H9 (cell line): ENCODE data around the gene LINS1. TPM values are rescaled to one million over a fixed set of nuclear protein-coding genes. Genes with fewer than 3 reads are reported as not detected.

ENCODE experiments used
- DNase-seq: peaks from one replicate; pipeline ENCODE4 v3.0.0-alpha.2; 2017
- H2AFZ ChIP-seq: one replicate; pipeline ENCODE4 v1.6.1; 2013; ENCODE audit warnings: mild to moderate bottlenecking, low read length, control low read depth, moderate library complexity
- H2AK5ac ChIP-seq: 2 replicates; pipeline ENCODE4 v1.6.1; 2013; ENCODE audit warnings: low read length, control low read depth, mixed read lengths; ENCODE audit not compliant: insufficient read length
- H2BK120ac ChIP-seq: one replicate; pipeline ENCODE4 v1.6.1; 2013; ENCODE audit warnings: low read depth, mild to moderate bottlenecking, low read length, control low read depth, inconsistent platforms; ENCODE audit not compliant: poor library complexity, severe bottlenecking
- H2BK12ac ChIP-seq: 2 replicates; pipeline ENCODE4 v1.6.1; 2013; ENCODE audit warnings: low read length, control low read depth, mixed read lengths, low read depth; ENCODE audit not compliant: insufficient read length
- H2BK15ac ChIP-seq: 2 replicates; pipeline ENCODE4 v1.6.1; 2013; ENCODE audit warnings: low read depth, low read length, control low read depth
- H2BK20ac ChIP-seq: one replicate; pipeline ENCODE4 v1.6.1; 2013; ENCODE audit warnings: low read depth, mild to moderate bottlenecking, low read length, control low read depth, inconsistent platforms; ENCODE audit not compliant: poor library complexity, severe bottlenecking
- H2BK5ac ChIP-seq: 2 replicates; pipeline ENCODE4 v1.6.1; 2013; ENCODE audit warnings: low read length, control low read depth, mixed read lengths; ENCODE audit not compliant: insufficient read length
- H3K14ac ChIP-seq: 2 replicates; pipeline ENCODE4 v1.6.1; 2013; ENCODE audit warnings: low read length, control low read depth; ENCODE audit not compliant: insufficient read depth
- H3K18ac ChIP-seq: 2 replicates; pipeline ENCODE4 v1.6.1; 2013; ENCODE audit warnings: low read depth, mild to moderate bottlenecking, mixed read lengths, low read length, control low read depth; ENCODE audit not compliant: insufficient read length
- H3K23ac ChIP-seq: 2 replicates; pipeline ENCODE4 v1.6.1; 2013; ENCODE audit warnings: low read length, control low read depth, mixed read lengths, low read depth; ENCODE audit not compliant: insufficient read length
- H3K23me2 ChIP-seq: 2 replicates; pipeline ENCODE4 v1.6.1; 2013; ENCODE audit warnings: low read depth, mild to moderate bottlenecking, mixed read lengths, low read length, control low read depth; ENCODE audit not compliant: insufficient read length, poor library complexity, severe bottlenecking
- H3K27ac ChIP-seq: 2 replicates; pipeline ENCODE4 v1.5.1; 2013; ENCODE audit warnings: low read length, control low read depth, mixed read lengths, low read depth; ENCODE audit not compliant: insufficient read length
- H3K27me3 ChIP-seq: 2 replicates; pipeline ENCODE4 v1.6.1; 2013; ENCODE audit warnings: low read length, control low read depth, inconsistent platforms; ENCODE audit not compliant: insufficient read depth
- H3K4ac ChIP-seq: 2 replicates; pipeline ENCODE4 v1.6.1; 2013; ENCODE audit warnings: low read depth, mild to moderate bottlenecking, control low read depth, inconsistent platforms, low read length, moderate library complexity
- H3K4me1 ChIP-seq: 2 replicates; pipeline ENCODE4 v1.6.1; 2013; ENCODE audit warnings: low read length, control low read depth, inconsistent platforms; ENCODE audit not compliant: insufficient read depth
- H3K4me2 ChIP-seq: 2 replicates; pipeline ENCODE4 v1.6.1; 2013; ENCODE audit warnings: low read length, control low read depth, mixed read lengths; ENCODE audit not compliant: insufficient read length, insufficient read depth
- H3K56ac ChIP-seq: 2 replicates; pipeline ENCODE4 v1.6.1; 2013; ENCODE audit warnings: low read depth, mild to moderate bottlenecking, mixed read lengths, low read length, control low read depth; ENCODE audit not compliant: insufficient read length
- H3K79me1 ChIP-seq: 2 replicates; pipeline ENCODE4 v1.6.1; 2013; ENCODE audit warnings: low read depth, mild to moderate bottlenecking, moderate library complexity, low read length, control low read depth, inconsistent platforms; ENCODE audit not compliant: insufficient read depth, poor library complexity, severe bottlenecking
- H3K79me2 ChIP-seq: 2 replicates; pipeline ENCODE4 v1.6.1; 2013; ENCODE audit warnings: low read length, control low read depth, inconsistent platforms; ENCODE audit not compliant: insufficient read depth
- H3K9ac ChIP-seq: 2 replicates; pipeline ENCODE4 v1.6.1; 2013; ENCODE audit warnings: low read length, control low read depth, mixed read lengths; ENCODE audit not compliant: insufficient read length; ENCODE audit errors: extremely low read depth
- H3K9me3 ChIP-seq: one replicate; pipeline ENCODE4 v1.6.1; 2013; ENCODE audit warnings: low read depth, low read length, inconsistent platforms; ENCODE audit not compliant: control insufficient read depth
- H3T11ph ChIP-seq: one replicate; pipeline ENCODE4 v1.6.1; 2013; ENCODE audit warnings: mild to moderate bottlenecking, low read length, control low read depth, inconsistent platforms
- H4K20me1 ChIP-seq: one replicate; pipeline ENCODE4 v1.6.1; 2013; ENCODE audit not compliant: control insufficient read depth, insufficient read length, insufficient read depth
- H4K5ac ChIP-seq: 2 replicates; pipeline ENCODE4 v1.6.1; 2013; ENCODE audit warnings: low read depth, mild to moderate bottlenecking, mixed read lengths, low read length, control low read depth; ENCODE audit not compliant: insufficient read length
- H4K8ac ChIP-seq: replicated peaks from 2 replicates; pipeline ENCODE4 v1.6.1; 2013; ENCODE audit warnings: low read length, control low read depth, mixed read lengths, low read depth; ENCODE audit not compliant: insufficient read length
- H4K91ac ChIP-seq: 2 replicates; pipeline ENCODE4 v1.6.1; 2013; ENCODE audit warnings: low read depth, mild to moderate bottlenecking, moderate library complexity, mixed read lengths, low read length, control low read depth; ENCODE audit not compliant: insufficient read length
- H3K27ac Mint-ChIP-seq, 3 experiments: 2 replicates in 2 of 3; 3 replicates in 1 of 3; pipeline ENCODE4 v1.8.0; 2020 to 2021; ENCODE audit warnings: mixed read lengths in 3 of 3, mild to moderate bottlenecking in 1 of 3, moderate library complexity in 1 of 3
- H3K27me3 Mint-ChIP-seq: 2 replicates; pipeline ENCODE4 v1.8.0; 2021; ENCODE audit warnings: low read depth, mild to moderate bottlenecking, moderate library complexity, mixed read lengths
- H3K36me3 Mint-ChIP-seq, 3 experiments: 2 replicates in 2 of 3; 3 replicates in 1 of 3; pipeline ENCODE4 v1.8.0; 2020 to 2021; ENCODE audit warnings: low read depth in 3 of 3, mixed read lengths in 3 of 3; ENCODE audit not compliant: insufficient read depth in 1 of 3
- H3K4me1 Mint-ChIP-seq, 2 experiments: 2 replicates each; pipeline ENCODE4 v1.8.0; 2020; ENCODE audit warnings: mixed read lengths in 2 of 2
- H3K4me3 Mint-ChIP-seq, 2 experiments: 2 replicates in 1 of 2; 3 replicates in 1 of 2; pipeline ENCODE4 v1.8.0; 2020 to 2021; ENCODE audit warnings: mild to moderate bottlenecking in 2 of 2, mixed read lengths in 2 of 2, moderate library complexity in 1 of 2
- H3K9me3 Mint-ChIP-seq, 2 experiments: 2 replicates in 1 of 2; 3 replicates in 1 of 2; pipeline ENCODE4 v1.8.0; 2020; ENCODE audit warnings: mild to moderate bottlenecking in 2 of 2, mixed read lengths in 2 of 2, moderate library complexity in 1 of 2
- CTCF ChIP-seq: fragments of 200-600 bp; sonication (generic); conservative IDR thresholded peaks from 3 replicates; pipeline ENCODE4 v1.8.0; 2021; ENCODE audit warnings: antibody characterized with exemption, mild to moderate bottlenecking
- WGBS: extraction: QIAGEN DNeasy Blood & Tissue Kit; methylation state at CpG from one replicate; pipeline ENCODE4 v1.1.7; 2013; ENCODE audit warnings: missing lambda C conversion rate, low lambda C conversion rate, mixed read lengths; ENCODE audit not compliant: insufficient read length; ENCODE audit errors: extremely low coverage; 5-methylcytosine and 5-hydroxymethylcytosine counted together
- total RNA-seq: library from RNA; stranded (reverse); gene quantifications from 2 replicates; pipeline ENCODE4 v1.2.1, GENCODE V29; 2021

The LINS1 gene
- total RNA-seq, 1 experiment from 2014 or later = 8.8 TPM

GRCh38 chr15:100614336-100614735 is 12.4 kb upstream of the LINS1 start:
- Histone ChIP-seq H3K23ac (no peak overlapping the region), H3K4me1 (no peaks in the 10 kb centered on the region), H2BK5ac (no peak overlapping the region), H3K4ac (no peak overlapping the region), H3K4me2 (no peak overlapping the region), H3K18ac (no peak overlapping the region), H4K5ac (no peak overlapping the region), H2BK120ac (no peak overlapping the region), H2BK12ac (no peak overlapping the region), H3K79me1 (no peaks in the 10 kb centered on the region), H4K20me1 (no peaks in the 10 kb centered on the region), H4K8ac (no peak overlapping the region), H2BK20ac (no peak overlapping the region), H3K27ac (no peak overlapping the region), H2AK5ac (no peak overlapping the region), H3K27me3 (no peaks in the 10 kb centered on the region), H3K23me2 (no peaks in the 10 kb centered on the region), H2BK15ac (no peak overlapping the region), H2AFZ (no peak overlapping the region), H3T11ph (no peak overlapping the region), H3K14ac (no peak overlapping the region), H3K79me2 (no peaks in the 10 kb centered on the region), H4K91ac (no peak overlapping the region), H3K9ac (no peak overlapping the region), H3K56ac (no peak overlapping the region), H3K9me3 (no peaks in the 10 kb centered on the region)
- H3K27me3 Mint-ChIP-seq = no peaks in the 10 kb centered on the region
- H3K27ac Mint-ChIP-seq = no peak overlapping the region
- H3K4me1 Mint-ChIP-seq = no peaks in the 10 kb centered on the region
- DNase-seq = no peak
- no peak for TF ChIP-seq CTCF
- H3K4me3 Mint-ChIP-seq = no peak overlapping the region
- H3K36me3 Mint-ChIP-seq = peaks cover 2 to 40% (median 18%) of the 10 kb centered on the region in 3 experiments; a peak in 5 of 7 replicates
- H3K9me3 Mint-ChIP-seq = no peaks in the 10 kb centered on the region; a peak in 1 of 5 replicates
- WGBS = no CpG with 5 or more reads among the region's 2 CpGs
